AG04450 (cell line): ENCODE results near the gene RNF4. TPM values are rescaled to one million over a fixed set of nuclear protein-coding genes. Genes with fewer than 3 reads are reported as not detected.

Source experiments
- CTCF ChIA-PET: fragments of 300-600, 350-600 bp; formaldehyde crosslinking; extraction: SDS; loops from one replicate; lab custom pipeline; 2022; ENCODE audit warnings: antibody characterized with exemption, inconsistent platforms; lab: Charles Lee
- POLR2A ChIA-PET: fragments of 350-600 bp; formaldehyde crosslinking; extraction: SDS; loops from one replicate; lab custom pipeline; 2021; ENCODE audit warnings: antibody characterized with exemption, inconsistent platforms; lab: Yijun Ruan, JAX
- DNase-seq: peaks from one replicate; pipeline ENCODE4 v3.0.0-alpha.2; 2011; ENCODE audit warnings: low read depth, low spot score
- H3K27ac ChIP-seq: one replicate; pipeline ENCODE4 v1.5.1; 2012; ENCODE audit warnings: low read depth, low read length, control low read depth
- H3K27me3 ChIP-seq: one replicate; pipeline ENCODE4 v1.6.0; 2012; ENCODE audit warnings: low read length; ENCODE audit not compliant: control insufficient read depth, insufficient read depth
- H3K4me3 ChIP-seq: 2 replicates; pipeline ENCODE4 v1.5.1; 2011; ENCODE audit warnings: mild to moderate bottlenecking, low read depth, low read length, control low read depth
- H3K9me3 ChIP-seq: 2 replicates; pipeline ENCODE4 v1.5.1; 2012; ENCODE audit warnings: low read length; ENCODE audit not compliant: control insufficient read depth, insufficient read depth
- polyA plus RNA-seq: library from polyadenylated mRNA; depleted of rRNA; stranded (reverse); fragments of >200 nt; gene quantifications from 2 replicates; pipeline ENCODE4 v1.2.3, GENCODE V29; 2011
- TF ChIP-seq, protein P1 (sequence below): IDR thresholded peaks from 2 replicates; pipeline ENCODE4 v1.5.1; 2011; ENCODE audit warnings: low read depth, low read length, control low read depth, inconsistent platforms

The RNF4 gene
- polyA plus RNA-seq, 1 experiment: 95.4 TPM

DNA sequence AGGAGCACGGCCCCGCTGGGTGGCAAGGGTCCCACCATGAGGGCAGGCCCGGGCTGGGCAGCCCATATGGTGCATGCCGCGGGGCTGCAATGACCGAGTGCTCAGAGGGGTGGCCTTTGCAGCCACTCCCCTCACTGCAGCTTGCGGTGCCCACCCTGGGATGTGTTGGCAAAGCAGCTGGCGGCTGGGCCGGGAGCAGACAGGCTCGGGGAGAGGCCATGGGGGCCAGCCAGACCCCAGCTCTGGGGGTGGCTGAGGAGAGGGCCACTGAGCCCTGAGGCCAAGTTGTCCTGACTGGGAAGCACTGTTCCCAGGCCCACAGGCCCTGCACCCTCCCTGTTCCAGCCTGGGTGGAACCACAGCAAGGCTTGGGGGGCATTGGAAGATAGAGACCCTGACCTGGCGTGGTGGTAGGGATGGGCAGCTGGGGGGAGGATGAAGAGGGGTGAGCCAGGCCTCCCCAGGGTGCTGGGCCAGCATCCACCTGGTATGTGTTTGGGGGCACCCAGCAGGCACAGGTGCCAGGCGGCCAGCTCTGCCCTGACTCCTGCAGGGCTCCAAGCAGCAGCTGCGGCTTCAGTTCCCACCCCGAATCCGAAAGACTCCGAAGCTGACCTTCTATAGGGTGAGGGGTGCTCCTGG is 18.4 kb upstream of the RNF4 start:
- Histone ChIP-seq H3K27me3 (peaks cover 24% of the 10 kb centered on the region), H3K9me3 (no peaks in the 10 kb centered on the region), H3K27ac (no peak overlapping the region), H3K4me3 (no peak overlapping the region)
- TF ChIP-seq, protein P1, sequence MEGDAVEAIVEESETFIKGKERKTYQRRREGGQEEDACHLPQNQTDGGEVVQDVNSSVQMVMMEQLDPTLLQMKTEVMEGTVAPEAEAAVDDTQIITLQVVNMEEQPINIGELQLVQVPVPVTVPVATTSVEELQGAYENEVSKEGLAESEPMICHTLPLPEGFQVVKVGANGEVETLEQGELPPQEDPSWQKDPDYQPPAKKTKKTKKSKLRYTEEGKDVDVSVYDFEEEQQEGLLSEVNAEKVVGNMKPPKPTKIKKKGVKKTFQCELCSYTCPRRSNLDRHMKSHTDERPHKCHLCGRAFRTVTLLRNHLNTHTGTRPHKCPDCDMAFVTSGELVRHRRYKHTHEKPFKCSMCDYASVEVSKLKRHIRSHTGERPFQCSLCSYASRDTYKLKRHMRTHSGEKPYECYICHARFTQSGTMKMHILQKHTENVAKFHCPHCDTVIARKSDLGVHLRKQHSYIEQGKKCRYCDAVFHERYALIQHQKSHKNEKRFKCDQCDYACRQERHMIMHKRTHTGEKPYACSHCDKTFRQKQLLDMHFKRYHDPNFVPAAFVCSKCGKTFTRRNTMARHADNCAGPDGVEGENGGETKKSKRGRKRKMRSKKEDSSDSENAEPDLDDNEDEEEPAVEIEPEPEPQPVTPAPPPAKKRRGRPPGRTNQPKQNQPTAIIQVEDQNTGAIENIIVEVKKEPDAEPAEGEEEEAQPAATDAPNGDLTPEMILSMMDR: no peak
- ChIA-PET POLR2A (no interaction called here), CTCF (no interaction called here)
- DNase-seq: no peak

GRCh38 chr4:2451036-2451520 is 17.8 kb upstream of the RNF4 start:
- TF ChIP-seq, protein P1: no peak
- H3K9me3 ChIP-seq: no peaks in the 10 kb centered on the region
- no peak overlapping the region for H3K4me3 ChIP-seq
- no peak for DNase-seq
- CTCF ChIA-PET: interaction anchor here (0.9 kb wide), 1 partner anchor 231 kb away, joined by 3 read pairs; no protein-coding TSS in a partner anchor
- peaks cover 24% of the 10 kb centered on the region for H3K27me3 ChIP-seq
- H3K27ac ChIP-seq: no peak overlapping the region
- POLR2A ChIA-PET: no interaction called here

DNA sequence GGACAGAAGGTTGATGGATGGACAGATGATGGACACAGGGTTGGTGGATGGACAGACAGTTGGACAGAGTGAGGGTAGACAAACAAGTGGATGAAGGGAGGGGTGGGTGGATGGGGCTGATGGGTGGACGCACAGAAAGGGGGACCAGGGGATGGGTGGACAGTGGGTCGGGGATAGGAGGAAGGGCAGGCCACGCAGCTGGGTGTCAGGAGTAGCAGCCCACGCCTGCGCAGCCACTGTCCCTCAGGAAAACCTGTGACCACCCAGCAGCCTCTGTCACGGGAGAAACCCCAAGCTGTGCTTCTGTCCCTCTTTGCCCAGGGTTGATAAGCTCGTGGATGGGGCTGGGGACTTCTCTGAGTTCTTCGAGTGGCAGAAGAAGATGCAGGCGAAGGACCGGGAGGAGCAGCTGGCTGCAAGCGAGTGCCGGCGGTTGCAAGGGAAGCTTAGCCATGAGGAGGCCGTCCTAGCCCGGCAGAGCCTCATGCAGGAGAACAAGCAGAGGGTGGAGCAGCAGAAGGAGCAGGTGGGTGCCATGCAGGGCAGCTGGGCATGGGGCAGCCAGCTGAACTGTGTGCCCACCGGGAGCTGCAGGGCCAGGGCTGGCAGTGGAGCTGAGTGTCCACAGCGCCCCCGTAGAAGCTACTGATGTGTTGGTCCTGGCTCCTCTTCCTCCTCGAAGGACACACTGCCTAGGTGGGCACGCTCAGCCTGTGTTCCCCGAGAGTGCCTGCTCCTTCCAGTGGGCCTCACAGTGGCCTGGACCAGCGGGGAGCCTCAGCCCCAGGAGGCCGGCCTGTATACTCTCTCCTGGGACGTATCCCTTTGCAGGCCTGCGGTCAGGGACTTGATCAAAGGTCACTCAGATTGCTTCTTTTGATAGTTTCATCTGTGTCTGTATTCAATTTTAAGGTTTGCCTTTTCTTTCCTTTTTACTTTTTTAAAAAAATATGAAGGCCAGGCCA is 16.8 kb upstream of the RNF4 start:
- ChIA-PET CTCF (interaction anchor here (0.9 kb wide), 1 partner anchor 232 kb away, joined by 3 read pairs; no protein-coding TSS in a partner anchor), POLR2A (no interaction called here)
- no peak overlapping the region for H3K27ac ChIP-seq
- H3K27me3 ChIP-seq: peaks cover 25% of the 10 kb centered on the region
- no peak overlapping the region for H3K4me3 ChIP-seq
- TF ChIP-seq, protein P1: no peak
- no peaks in the 10 kb centered on the region for H3K9me3 ChIP-seq
- no peak for DNase-seq

GRCh38 chr4:2457481-2458295 is 11.2 kb upstream of the RNF4 start:
- DNase-seq: no peak
- CTCF ChIA-PET: no interaction called here

More at GRCh38 chr4:2457481-2458295, 11.2 kb upstream of the RNF4 start:
- Histone ChIP-seq H3K9me3 (no peaks in the 10 kb centered on the region), H3K27ac (no peak overlapping the region), H3K4me3 (no peak overlapping the region), H3K27me3 (peaks cover 12% of the 10 kb centered on the region)
- TF ChIP-seq, protein P1: no peak
- POLR2A ChIA-PET: no interaction called here
